ENCODE measurements around the gene RGS9.
"Not testable (repeated sequence)": the region's sequence is repeated elsewhere in the genome, so short reads cannot be mapped to it uniquely, and the experiment has no call there.

The RGS9 gene

GRCh38 chr17:65137021-65137939, at the start of gene RGS9:
RGS9 (plus strand) TSS chr17:65137370; CDS start chr17:65137541, 171 bp downstream.
- peak; percentile 54 for DNase-seq (ENCODE audit: low read depth)
- TF ChIP-seq CTCF (conservative IDR thresholded peaks at IDR 0.05; ENCODE audit: low read depth, low read length): peak; percentile 56
- H3K4me3 ChIP-seq (ENCODE audit: low read depth, low read length): peak within 1 kb of the TSS; percentile 45

GRCh38 chr17:65088621-65089360, 48.4 kb upstream of the RGS9 start:
- DNase-seq (ENCODE audit: low read depth): no peak
- TF ChIP-seq CTCF (conservative IDR thresholded peaks at IDR 0.05; ENCODE audit: low read depth, low read length): no peak
- no peak overlapping the region for H3K4me3 ChIP-seq (ENCODE audit: low read depth, low read length)

GRCh38 chr17:65092262-65092661, 44.9 kb upstream of the RGS9 start:
- H3K4me3 ChIP-seq (ENCODE audit: low read depth, low read length): no peak overlapping the region
- no peak for TF ChIP-seq CTCF (conservative IDR thresholded peaks at IDR 0.05; ENCODE audit: low read depth, low read length)
- no peak for DNase-seq (ENCODE audit: low read depth)

- not testable (repeated sequence) for H3K4me3 ChIP-seq (ENCODE audit: low read depth, low read length); DNase-seq (ENCODE audit: low read depth)
These were observed 44.3 kb upstream of the RGS9 start for GRCh38 chr17:65092721-65093356.

- peak; percentile 56 for TF ChIP-seq CTCF (conservative IDR thresholded peaks at IDR 0.05; ENCODE audit: low read depth, low read length)
- peak; percentile 34 for DNase-seq (ENCODE audit: low read depth)
- H3K4me3 ChIP-seq (ENCODE audit: low read depth, low read length): no peak overlapping the region
These were observed 43.2 kb upstream of the RGS9 start for GRCh38 chr17:65093930-65094329.

- no peak for DNase-seq (ENCODE audit: low read depth)
- TF ChIP-seq CTCF (conservative IDR thresholded peaks at IDR 0.05; ENCODE audit: low read depth, low read length): no peak
- H3K4me3 ChIP-seq (ENCODE audit: low read depth, low read length): no peak overlapping the region
These were observed 41.7 kb upstream of the RGS9 start for GRCh38 chr17:65095465-65095864.

GRCh38 chr17:65096382-65096781, 40.8 kb upstream of the RGS9 start:
- not testable (repeated sequence) for H3K4me3 ChIP-seq (ENCODE audit: low read depth, low read length); DNase-seq (ENCODE audit: low read depth)

Measured in choroid plexus epithelial cell (primary cell).